ENCODE results near the gene TDRD15. TPM values are rescaled to one million over a fixed set of nuclear protein-coding genes. Genes with fewer than 3 reads are reported as not detected.

The TDRD15 gene
- total and polyA plus RNA-seq, 2 donors (not counting 3 experiments of a cell fraction or from before 2014, with no cell fraction given), result not detected

GRCh38 chr2:21183726-21184125 is 60.0 kb downstream of the TDRD15 start:
- Histone ChIP-seq H3K27me3 (ENCODE audit: control insufficient read depth in 2 of 2, insufficient read depth in 2 of 2, low read length in 2 of 2) (no peaks in the 10 kb centered on the region), H3K4me3 (replicated peaks in 1 of 3; ENCODE audit: insufficient read depth in 1 of 3, low read depth in 1 of 3, low read length in 3 of 3) (no peak overlapping the region), H3K9me3 (replicated peaks; ENCODE audit: control insufficient read depth, insufficient read depth, low read length) (no peaks in the 10 kb centered on the region), H3K9ac (replicated peaks; ENCODE audit: extremely low read depth, insufficient read depth, low read length) (no peak overlapping the region), H3K27ac (ENCODE audit: insufficient read depth, low read depth, low read length) (no peak overlapping the region), H3K4me2 (ENCODE audit: insufficient read depth, low read length) (no peak overlapping the region), H3K36me3 (ENCODE audit: control insufficient read depth in 2 of 2, extremely low read depth in 1 of 2, insufficient read depth in 2 of 2, low read length in 2 of 2) (no peaks in the 10 kb centered on the region), H3K79me2 (ENCODE audit: control insufficient read depth, insufficient read depth, low read length) (no peaks in the 10 kb centered on the region), H3K9me1 (replicated peaks; ENCODE audit: control insufficient read depth, extremely low read depth, insufficient read depth, low read length) (no peaks in the 10 kb centered on the region), H2AFZ (ENCODE audit: low read depth, low read length) (no peak overlapping the region), H4K20me1 (replicated peaks; ENCODE audit: control insufficient read depth, extremely low read depth, insufficient read depth, low read length) (no peaks in the 10 kb centered on the region), H3K4me1 (ENCODE audit: control insufficient read depth, extremely low read depth, insufficient read depth, low read length) (no peaks in the 10 kb centered on the region)
- ChIA-PET CTCF (no interaction called here), POLR2A (interaction anchor here (0.7 kb wide), 1 partner anchor 15 kb away, joined by 3 read pairs; no protein-coding TSS in a partner anchor)
- intact Hi-C loops (cut with micrococcal nuclease), result no loop called here
- BruUV-seq (replicated peaks), result no TSS peak
- dilution Hi-C loops (cut with MboI; ENCODE audit: extremely low pct_ligation_motif_present, low sequenced_read_pairs), result no loop called here
- TF ChIP-seq MAX (IDR thresholded peaks at IDR 0.05; ENCODE audit: insufficient read depth, insufficient read length) (no peak), JUN (IDR thresholded peaks at IDR 0.05; ENCODE audit: borderline replicate concordance, insufficient read depth, insufficient read length, low read depth) (no peak), MYC (IDR thresholded peaks at IDR 0.05; ENCODE audit: low read depth, low read length) (no peak), POLR2AphosphoS5 (IDR thresholded peaks at IDR 0.05; ENCODE audit: insufficient read depth, low read depth, low read length) (no peak), CTCF (IDR thresholded peaks at IDR 0.05; ENCODE audit: extremely low read depth in 1 of 2, insufficient read depth in 1 of 2, low read depth in 1 of 2, low read length in 2 of 2) (no peak), GATA2 (IDR thresholded peaks at IDR 0.05; ENCODE audit: insufficient read depth, insufficient read length, low read depth, low read length) (no peak), POLR2A (IDR thresholded peaks at IDR 0.05; ENCODE audit: low read depth, low read length) (no peak), EZH2 (IDR thresholded peaks at IDR 0.05; ENCODE audit: borderline replicate concordance, low read depth, low read length, severe bottlenecking) (no peak), FOS (IDR thresholded peaks at IDR 0.05; ENCODE audit: borderline replicate concordance, insufficient read depth, low read length) (no peak)
- FAIRE-seq (no peak), DNase-seq (ENCODE audit: low read depth, low spot score) (no peak)
